HEK293 (cell line): ENCODE data around the gene MGLL.

Experiments
- ATF2 ChIP-seq: fragments of 450-650 bp; formaldehyde crosslinking; IDR thresholded peaks from 2 replicates; pipeline ENCODE4 v1.5.1; 2016; ENCODE audit warnings: missing biosample characterization, missing genetic modification characterization, low read depth
- CTCF ChIP-seq: fragments of 450-650 bp; formaldehyde crosslinking; IDR thresholded peaks from 2 replicates; pipeline ENCODE4 v1.5.1; 2016; ENCODE audit warnings: missing biosample characterization, missing genetic modification characterization
- ZNF19 ChIP-seq: fragments of 450-650 bp; formaldehyde crosslinking; IDR thresholded peaks from 2 replicates; pipeline ENCODE4; 2016; ENCODE audit warnings: missing biosample characterization, missing genetic modification characterization, low read depth
- ZNF274 ChIP-seq, 2 experiments: fragments of 200-500 bp in 1 of 2; fragments of 450-650 bp in 1 of 2; sonication (Bioruptor generic) in 1 of 2; formaldehyde crosslinking in 1 of 2; IDR thresholded peaks; 2 replicates each; pipeline versions ENCODE4 v1.5.1 to v1.6.1; 2014 to 2016; ENCODE audit warnings: borderline replicate concordance in 1 of 2, inconsistent platforms in 1 of 2, low read length in 1 of 2, missing biosample characterization in 1 of 2, missing genetic modification characterization in 1 of 2
- ZNF624 ChIP-seq: fragments of 450-650 bp; formaldehyde crosslinking; IDR thresholded peaks from 2 replicates; pipeline ENCODE4 v1.5.1; 2017; ENCODE audit warnings: missing biosample characterization, missing genetic modification characterization
- ZNF626 ChIP-seq: fragments of 450-650 bp; sonication (Bioruptor Pico); formaldehyde crosslinking; IDR thresholded peaks from 2 replicates; pipeline ENCODE4 v1.5.1; 2018; ENCODE audit warnings: missing biosample characterization, missing genetic modification characterization, inconsistent platforms
- TF ChIP-seq, protein P1 (sequence below): fragments of 450-650 bp; formaldehyde crosslinking; IDR thresholded peaks from 2 replicates; pipeline ENCODE4 v1.5.1; 2016; ENCODE audit warnings: missing biosample characterization, missing genetic modification characterization

- TF ChIP-seq, protein P1, sequence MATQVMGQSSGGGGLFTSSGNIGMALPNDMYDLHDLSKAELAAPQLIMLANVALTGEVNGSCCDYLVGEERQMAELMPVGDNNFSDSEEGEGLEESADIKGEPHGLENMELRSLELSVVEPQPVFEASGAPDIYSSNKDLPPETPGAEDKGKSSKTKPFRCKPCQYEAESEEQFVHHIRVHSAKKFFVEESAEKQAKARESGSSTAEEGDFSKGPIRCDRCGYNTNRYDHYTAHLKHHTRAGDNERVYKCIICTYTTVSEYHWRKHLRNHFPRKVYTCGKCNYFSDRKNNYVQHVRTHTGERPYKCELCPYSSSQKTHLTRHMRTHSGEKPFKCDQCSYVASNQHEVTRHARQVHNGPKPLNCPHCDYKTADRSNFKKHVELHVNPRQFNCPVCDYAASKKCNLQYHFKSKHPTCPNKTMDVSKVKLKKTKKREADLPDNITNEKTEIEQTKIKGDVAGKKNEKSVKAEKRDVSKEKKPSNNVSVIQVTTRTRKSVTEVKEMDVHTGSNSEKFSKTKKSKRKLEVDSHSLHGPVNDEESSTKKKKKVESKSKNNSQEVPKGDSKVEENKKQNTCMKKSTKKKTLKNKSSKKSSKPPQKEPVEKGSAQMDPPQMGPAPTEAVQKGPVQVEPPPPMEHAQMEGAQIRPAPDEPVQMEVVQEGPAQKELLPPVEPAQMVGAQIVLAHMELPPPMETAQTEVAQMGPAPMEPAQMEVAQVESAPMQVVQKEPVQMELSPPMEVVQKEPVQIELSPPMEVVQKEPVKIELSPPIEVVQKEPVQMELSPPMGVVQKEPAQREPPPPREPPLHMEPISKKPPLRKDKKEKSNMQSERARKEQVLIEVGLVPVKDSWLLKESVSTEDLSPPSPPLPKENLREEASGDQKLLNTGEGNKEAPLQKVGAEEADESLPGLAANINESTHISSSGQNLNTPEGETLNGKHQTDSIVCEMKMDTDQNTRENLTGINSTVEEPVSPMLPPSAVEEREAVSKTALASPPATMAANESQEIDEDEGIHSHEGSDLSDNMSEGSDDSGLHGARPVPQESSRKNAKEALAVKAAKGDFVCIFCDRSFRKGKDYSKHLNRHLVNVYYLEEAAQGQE (tag by site-specific recombination), result no peak
- TF ChIP-seq ZNF274 (IDR thresholded peaks at IDR 0.05; ENCODE audit: low read length), result no peak
- TF ChIP-seq ZNF274 (tag by site-specific recombination; IDR thresholded peaks at IDR 0.05; ENCODE audit: borderline replicate concordance), result no peak
- no peak for TF ChIP-seq ZNF626 (tag by site-specific recombination)
- no peak for TF ChIP-seq ATF2 (tag by site-specific recombination)
- no peak for TF ChIP-seq CTCF (tag by site-specific recombination)
- TF ChIP-seq ZNF19, result no peak
- no peak for TF ChIP-seq ZNF624 (tag by site-specific recombination)
These were observed 35.2 kb downstream of the MGLL start for GRCh38 chr3:127787071-127787490.
